NB4 (cell line): ENCODE measurements around the gene ZDHHC22.

Experiments
- DNase-seq: peaks from one replicate; pipeline ENCODE4 v3.0.0; 2010; ENCODE audit warnings: low read depth
- H3K4me3 ChIP-seq: one replicate; pipeline ENCODE4 v1.5.1; 2011; ENCODE audit warnings: mild to moderate bottlenecking, low read depth, low read length, moderate library complexity
- MYC ChIP-seq: IDR thresholded peaks from 2 replicates; pipeline ENCODE4 v1.6.1; 2011; ENCODE audit warnings: low read depth, low read length
- POLR2A ChIP-seq: IDR thresholded peaks from 2 replicates; pipeline ENCODE4 v1.6.1; 2011; ENCODE audit warnings: mild to moderate bottlenecking; ENCODE audit not compliant: insufficient read length; ENCODE audit errors: extremely low read depth
- TF ChIP-seq, protein P1 (sequence below): IDR thresholded peaks from one replicate; pipeline ENCODE4 v1.5.1; 2012; ENCODE audit warnings: low read depth, low read length
- TF ChIP-seq, protein P2 (sequence below): IDR thresholded peaks from 2 replicates; pipeline ENCODE4 v1.6.1; 2011; ENCODE audit warnings: low read depth, low read length

ZDHHC22 gene

DNA sequence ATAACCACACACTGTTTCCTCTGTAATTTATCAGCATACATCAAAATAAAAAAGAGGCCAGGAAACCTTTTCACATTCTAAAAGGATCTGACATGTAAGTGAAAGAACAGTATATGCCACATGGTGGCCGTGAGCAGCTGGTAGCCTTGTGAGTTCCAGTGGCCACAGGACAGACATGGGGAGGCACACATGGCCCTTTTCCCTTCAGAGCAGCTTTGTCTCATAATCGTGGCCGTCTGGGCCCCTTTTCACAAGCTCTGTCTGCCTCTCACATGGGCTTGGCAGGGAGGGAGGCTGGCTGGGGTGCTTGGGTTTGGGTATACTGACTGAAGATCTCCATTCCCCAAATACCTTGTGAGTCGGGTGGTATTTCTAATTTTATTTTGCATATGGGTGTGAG lies 1.5 kb upstream of the ZDHHC22 start:
- H3K4me3 ChIP-seq, result no peak overlapping the region
- TF ChIP-seq, protein P1, sequence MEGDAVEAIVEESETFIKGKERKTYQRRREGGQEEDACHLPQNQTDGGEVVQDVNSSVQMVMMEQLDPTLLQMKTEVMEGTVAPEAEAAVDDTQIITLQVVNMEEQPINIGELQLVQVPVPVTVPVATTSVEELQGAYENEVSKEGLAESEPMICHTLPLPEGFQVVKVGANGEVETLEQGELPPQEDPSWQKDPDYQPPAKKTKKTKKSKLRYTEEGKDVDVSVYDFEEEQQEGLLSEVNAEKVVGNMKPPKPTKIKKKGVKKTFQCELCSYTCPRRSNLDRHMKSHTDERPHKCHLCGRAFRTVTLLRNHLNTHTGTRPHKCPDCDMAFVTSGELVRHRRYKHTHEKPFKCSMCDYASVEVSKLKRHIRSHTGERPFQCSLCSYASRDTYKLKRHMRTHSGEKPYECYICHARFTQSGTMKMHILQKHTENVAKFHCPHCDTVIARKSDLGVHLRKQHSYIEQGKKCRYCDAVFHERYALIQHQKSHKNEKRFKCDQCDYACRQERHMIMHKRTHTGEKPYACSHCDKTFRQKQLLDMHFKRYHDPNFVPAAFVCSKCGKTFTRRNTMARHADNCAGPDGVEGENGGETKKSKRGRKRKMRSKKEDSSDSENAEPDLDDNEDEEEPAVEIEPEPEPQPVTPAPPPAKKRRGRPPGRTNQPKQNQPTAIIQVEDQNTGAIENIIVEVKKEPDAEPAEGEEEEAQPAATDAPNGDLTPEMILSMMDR, result no peak
- TF ChIP-seq, protein P2, sequence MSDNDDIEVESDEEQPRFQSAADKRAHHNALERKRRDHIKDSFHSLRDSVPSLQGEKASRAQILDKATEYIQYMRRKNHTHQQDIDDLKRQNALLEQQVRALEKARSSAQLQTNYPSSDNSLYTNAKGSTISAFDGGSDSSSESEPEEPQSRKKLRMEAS, result no peak
- TF ChIP-seq MYC (no peak), POLR2A (no peak)
- no peak for DNase-seq

DNA sequence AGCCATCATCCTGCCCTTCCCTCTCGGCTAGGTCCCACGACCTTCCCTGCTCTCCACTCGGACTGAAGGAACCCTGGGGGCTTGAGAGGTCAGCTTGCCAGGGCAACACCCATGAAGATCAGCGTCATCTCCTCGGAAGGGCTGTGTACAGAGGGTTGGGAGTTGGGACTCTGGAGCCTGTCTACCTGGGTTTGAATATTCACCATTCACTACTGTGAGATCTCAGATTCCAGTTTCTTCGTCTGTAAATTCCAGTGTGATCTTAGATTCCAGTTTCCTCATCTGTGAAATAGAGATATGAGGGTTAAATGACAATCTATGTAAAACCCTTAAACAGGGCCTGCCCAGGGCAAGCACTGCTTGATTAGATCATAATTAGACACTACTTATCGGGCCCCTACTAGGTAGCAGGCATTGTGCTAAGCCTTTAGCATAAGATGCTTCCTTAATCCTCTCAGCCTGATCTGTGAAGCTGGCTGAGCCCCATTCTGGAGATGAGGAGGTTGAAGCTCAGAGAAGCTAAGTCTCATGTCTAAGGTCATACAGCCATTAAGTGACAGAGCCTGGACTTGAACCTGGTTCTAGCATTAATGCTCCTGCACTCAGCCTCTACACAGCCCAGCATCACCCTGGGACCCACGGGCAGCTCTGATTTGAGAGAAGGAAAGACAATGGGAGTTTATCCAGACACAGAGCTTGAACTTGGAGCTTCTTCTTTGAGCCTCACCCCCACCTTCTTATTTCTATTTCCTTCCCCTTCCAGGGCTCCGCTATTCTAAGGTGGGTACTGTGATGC lies 612 bp upstream of the ZDHHC22 start:
- TF ChIP-seq MYC (no peak), POLR2A (no peak)
- TF ChIP-seq, protein P1, result no peak
- TF ChIP-seq, protein P2, result no peak
- no peak overlapping the region for H3K4me3 ChIP-seq
- no peak for DNase-seq

DNA sequence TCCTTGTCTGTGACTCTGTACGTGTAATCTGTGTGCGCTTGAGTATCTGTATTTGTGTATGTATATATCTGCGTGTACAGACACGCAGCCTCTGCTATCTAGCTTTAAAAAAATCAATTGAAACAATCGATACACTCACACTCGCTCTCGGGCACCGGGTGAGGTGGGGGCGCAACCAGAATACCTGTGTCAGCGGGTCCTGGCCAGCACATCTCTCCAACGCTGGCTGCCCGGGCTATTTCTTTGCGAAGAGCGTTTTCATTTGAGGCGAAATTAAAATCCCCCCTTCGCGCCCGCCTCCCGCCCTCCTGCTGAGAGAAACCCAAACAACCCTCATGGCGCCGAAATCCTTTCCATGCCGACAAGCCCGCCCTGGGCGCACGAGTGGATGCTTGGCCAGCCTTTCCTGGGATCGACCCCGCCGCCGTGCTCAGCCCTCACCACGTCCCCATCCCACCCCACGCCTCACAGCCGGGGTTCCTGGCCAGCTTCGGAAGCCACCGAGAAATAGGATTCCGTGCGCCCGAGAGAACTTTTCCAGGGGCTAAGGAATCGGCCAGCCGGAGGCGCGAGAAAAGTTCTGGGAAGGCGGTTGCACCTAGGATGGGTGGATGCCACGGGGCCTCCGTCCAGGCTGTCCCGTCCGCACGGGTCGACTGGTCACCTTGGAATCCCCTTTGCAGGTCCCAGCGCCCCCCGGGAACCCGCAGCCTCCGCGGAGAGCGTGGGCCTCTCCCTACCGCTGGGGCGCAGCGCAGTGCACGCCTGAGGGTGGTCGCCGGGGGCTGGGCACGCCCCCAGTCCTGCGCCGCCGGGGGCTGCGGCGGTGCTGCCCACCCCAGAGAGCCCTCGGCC lies 1.0 kb downstream of the ZDHHC22 start:
- H3K4me3 ChIP-seq, result no peak overlapping the region
- TF ChIP-seq, protein P1, result no peak
- TF ChIP-seq, protein P2, result no peak
- no peak for TF ChIP-seq MYC
- TF ChIP-seq POLR2A, result no peak
- DNase-seq, result no peak

DNA sequence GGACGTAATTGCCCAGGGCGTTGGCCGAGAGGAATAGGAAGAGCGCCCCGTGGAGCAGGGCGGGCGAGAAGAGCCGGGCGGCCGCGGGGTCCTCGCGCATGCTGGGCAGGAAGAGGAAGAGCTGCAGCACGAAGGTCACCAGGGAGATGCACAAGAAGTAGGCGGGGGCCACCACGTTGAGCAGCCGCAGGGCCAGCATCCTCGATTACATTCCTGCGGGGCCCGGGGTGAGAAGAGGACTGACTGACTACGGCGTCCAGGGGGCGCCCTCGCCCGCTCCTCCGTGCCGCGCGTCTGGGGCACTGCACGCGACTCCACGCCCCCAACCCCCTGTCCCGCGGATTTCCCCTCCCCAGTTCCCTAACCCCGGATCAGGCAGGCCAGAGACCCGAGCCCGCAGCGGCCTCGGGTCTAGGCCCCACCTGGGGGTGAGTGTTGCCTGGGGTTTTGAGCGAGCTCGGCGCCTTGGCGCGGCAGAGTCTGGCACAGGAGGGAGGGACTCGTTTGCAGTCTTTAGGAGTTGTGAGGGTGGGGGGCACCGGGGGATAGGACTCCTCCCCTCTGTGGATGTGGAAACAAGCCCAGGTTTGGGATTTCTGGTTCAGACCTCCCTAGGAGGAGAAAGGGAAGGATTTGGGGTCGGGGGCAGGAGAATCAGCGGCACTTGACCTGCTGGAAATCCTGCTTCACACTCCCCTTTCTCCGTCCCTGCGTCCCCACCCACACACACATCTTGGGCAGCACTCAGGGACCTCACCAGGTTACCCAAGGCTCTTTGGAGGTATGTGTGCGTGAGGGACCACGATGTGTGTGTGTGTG lies 1.8 kb downstream of the ZDHHC22 start:
- no peak overlapping the region for H3K4me3 ChIP-seq
- TF ChIP-seq, protein P2, result peak; percentile 24; the same call in 1 of the 2 replicates
- TF ChIP-seq MYC (0 out of 2 replicates have a peak, but pooled peaks have one; percentile 9), POLR2A (no peak)
- TF ChIP-seq, protein P1, result peak; percentile 53
- DNase-seq, result peak; percentile 74

DNA sequence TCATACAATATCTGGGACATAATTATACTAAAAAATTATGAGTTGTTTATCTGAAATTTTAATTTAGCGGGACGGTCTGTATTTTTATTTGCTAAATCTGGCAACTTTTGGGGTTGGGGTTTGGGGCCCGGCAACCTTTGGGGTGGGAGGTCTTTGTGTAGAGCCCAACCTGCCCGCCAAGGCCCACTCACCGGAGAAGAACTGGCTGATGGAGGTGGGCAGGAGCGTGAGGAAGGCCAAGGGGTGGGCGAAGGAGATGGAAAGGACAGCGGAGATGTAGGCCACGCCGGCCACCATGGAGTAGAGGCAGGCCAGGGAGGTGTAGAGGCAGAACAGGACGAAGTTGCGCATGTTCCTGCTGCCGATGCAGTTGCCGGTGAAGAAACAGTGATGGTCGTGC lies 2.6 kb downstream of the ZDHHC22 start:
- TF ChIP-seq MYC (no peak), POLR2A (no peak)
- TF ChIP-seq, protein P1, result no peak
- TF ChIP-seq, protein P2, result no peak
- H3K4me3 ChIP-seq, result no peak overlapping the region
- DNase-seq, result no peak
